Hepatocyte (in vitro differentiated cells): Measurements from ENCODE around the gene REPS2. TPM values are rescaled to one million over a fixed set of nuclear protein-coding genes. Genes with fewer than 3 reads are reported as not detected.
"Not testable (repeated sequence)": the region's sequence is repeated elsewhere in the genome, so short reads cannot be mapped to it uniquely, and the experiment has no call there.

ENCODE experiments used
- DNase-seq: peaks from one replicate; pipeline ENCODE4 v3.0.0-alpha.2; 2016; ENCODE audit warnings: low spot score
- H2AFZ ChIP-seq: fragments of 200-600 bp; sonication (generic); 2 replicates; pipeline ENCODE4 v1.6.0; 2016; ENCODE audit warnings: antibody characterized with exemption, mild to moderate bottlenecking
- H3K27ac ChIP-seq: fragments of 200-600 bp; sonication (generic); 2 replicates; pipeline ENCODE4 v1.5.1; 2016; ENCODE audit warnings: mild to moderate bottlenecking
- H3K27me3 ChIP-seq: fragments of 200-600 bp; sonication (generic); 2 replicates; pipeline ENCODE4 v1.6.1; 2016
- H3K36me3 ChIP-seq: fragments of 200-600 bp; sonication (generic); replicated peaks from 2 replicates; pipeline ENCODE4 v1.5.1; 2016; ENCODE audit warnings: low read depth; ENCODE audit not compliant: insufficient read depth
- H3K4me1 ChIP-seq: fragments of 200-600 bp; sonication (generic); 2 replicates; pipeline ENCODE4 v1.5.1; 2016; ENCODE audit warnings: mild to moderate bottlenecking, moderate library complexity; ENCODE audit not compliant: insufficient read depth
- H3K4me2 ChIP-seq: fragments of 200-600 bp; sonication (generic); 2 replicates; pipeline ENCODE4 v1.6.0; 2016
- H3K4me3 ChIP-seq: fragments of 200-600 bp; sonication (generic); 2 replicates; pipeline ENCODE4 v1.5.1; 2016; ENCODE audit warnings: mild to moderate bottlenecking
- H3K79me2 ChIP-seq: fragments of 200-600 bp; sonication (generic); 2 replicates; pipeline ENCODE4 v1.6.0; 2017; ENCODE audit warnings: mild to moderate bottlenecking
- H3K9me2 ChIP-seq: fragments of 200-600 bp; sonication (generic); replicated peaks from 2 replicates; pipeline ENCODE4 v1.6.0; 2017; ENCODE audit warnings: mild to moderate bottlenecking; ENCODE audit not compliant: insufficient read depth
- H3K9me3 ChIP-seq: fragments of 200-600 bp; sonication (generic); 2 replicates; pipeline ENCODE4 v1.5.1; 2016; ENCODE audit warnings: low read depth, mild to moderate bottlenecking
- H4K20me1 ChIP-seq: fragments of 200-600 bp; sonication (generic); 2 replicates; pipeline ENCODE4 v1.6.0; 2016; ENCODE audit warnings: mild to moderate bottlenecking; ENCODE audit not compliant: insufficient read depth, poor library complexity, severe bottlenecking
- EZH2 ChIP-seq: fragments of 200-600 bp; sonication (generic); IDR thresholded peaks from 2 replicates; pipeline ENCODE4 v1.6.1; 2016; ENCODE audit warnings: antibody characterized with exemption, mild to moderate bottlenecking, borderline replicate concordance
- EZH2phosphoT487 ChIP-seq: fragments of 200-600 bp; sonication (generic); IDR thresholded peaks from one replicate; pipeline ENCODE4 v1.6.1; 2018; ENCODE audit warnings: antibody characterized with exemption, mild to moderate bottlenecking, low read depth, moderate library complexity; ENCODE audit not compliant: unreplicated experiment, severe bottlenecking
- WGBS: methylation state at CpG from one replicate; pipeline ENCODE4 v1.1.6; 2016; ENCODE audit warnings: low lambda C conversion rate; ENCODE audit errors: missing lambda C conversion rate; 5-methylcytosine and 5-hydroxymethylcytosine counted together
- polyA plus RNA-seq: library from polyadenylated mRNA; unstranded; fragments of >200 nt; fragmentation: Nextera tagmentation; extraction: Ambion mirVana; gene quantifications from 2 replicates; pipeline ENCODE4 v1.2.1, GENCODE V29; 2016
- total RNA-seq: library from RNA; depleted of rRNA; stranded (reverse); fragments of >200 nt; gene quantifications from 2 replicates; pipeline ENCODE4 v1.2.3, GENCODE V29; 2014
- TF ChIP-seq, protein P1 (sequence below): fragments of 200-600 bp; sonication (generic); IDR thresholded peaks from 2 replicates; pipeline ENCODE4 v1.5.1; 2016; ENCODE audit warnings: antibody characterized with exemption, mild to moderate bottlenecking; ENCODE audit not compliant: poor library complexity

The REPS2 gene
- total and polyA plus RNA-seq, 2 experiments from 2014 or later, result 3.4 to 5.0 TPM

DNA sequence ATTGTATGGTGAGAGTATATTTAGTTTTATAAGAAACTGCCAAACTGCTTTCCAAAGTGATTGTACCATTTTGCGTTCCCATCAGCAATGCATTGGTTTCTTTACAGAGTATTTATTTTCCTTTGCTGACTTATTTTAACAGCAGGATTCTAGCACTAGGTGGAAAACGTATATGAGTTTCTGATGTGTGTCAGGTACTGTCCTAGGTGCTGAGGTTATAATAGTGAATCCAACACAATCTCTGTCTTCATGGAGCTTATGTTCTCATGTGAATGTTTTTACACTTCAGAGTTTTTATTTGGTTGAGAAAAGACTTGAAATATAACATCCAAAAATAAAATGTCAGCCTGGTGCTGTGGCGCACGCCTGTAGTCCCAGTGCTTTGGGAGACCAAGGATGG is 4.0 kb downstream of the REPS2 start:
- no peak for DNase-seq
- H3K9me3 ChIP-seq, result no peaks in the 10 kb centered on the region
- H3K27me3 ChIP-seq, result peaks cover 12% of the 10 kb centered on the region
- no peaks in the 10 kb centered on the region for H3K9me2 ChIP-seq
- whole genome bisulfite sequencing, result 76% methylated on average over 4 of the region's 4 CpGs
- no peak overlapping the region for H3K4me3 ChIP-seq
- no peaks in the 10 kb centered on the region for H3K4me1 ChIP-seq
- H2AFZ ChIP-seq, result no peak overlapping the region
- H4K20me1 ChIP-seq, result no peaks in the 10 kb centered on the region
- H3K27ac ChIP-seq, result no peak overlapping the region
- no peaks in the 10 kb centered on the region for H3K79me2 ChIP-seq
- TF ChIP-seq EZH2 (no peak), EZH2phosphoT487 (no peak)
- TF ChIP-seq, protein P1, sequence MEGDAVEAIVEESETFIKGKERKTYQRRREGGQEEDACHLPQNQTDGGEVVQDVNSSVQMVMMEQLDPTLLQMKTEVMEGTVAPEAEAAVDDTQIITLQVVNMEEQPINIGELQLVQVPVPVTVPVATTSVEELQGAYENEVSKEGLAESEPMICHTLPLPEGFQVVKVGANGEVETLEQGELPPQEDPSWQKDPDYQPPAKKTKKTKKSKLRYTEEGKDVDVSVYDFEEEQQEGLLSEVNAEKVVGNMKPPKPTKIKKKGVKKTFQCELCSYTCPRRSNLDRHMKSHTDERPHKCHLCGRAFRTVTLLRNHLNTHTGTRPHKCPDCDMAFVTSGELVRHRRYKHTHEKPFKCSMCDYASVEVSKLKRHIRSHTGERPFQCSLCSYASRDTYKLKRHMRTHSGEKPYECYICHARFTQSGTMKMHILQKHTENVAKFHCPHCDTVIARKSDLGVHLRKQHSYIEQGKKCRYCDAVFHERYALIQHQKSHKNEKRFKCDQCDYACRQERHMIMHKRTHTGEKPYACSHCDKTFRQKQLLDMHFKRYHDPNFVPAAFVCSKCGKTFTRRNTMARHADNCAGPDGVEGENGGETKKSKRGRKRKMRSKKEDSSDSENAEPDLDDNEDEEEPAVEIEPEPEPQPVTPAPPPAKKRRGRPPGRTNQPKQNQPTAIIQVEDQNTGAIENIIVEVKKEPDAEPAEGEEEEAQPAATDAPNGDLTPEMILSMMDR, result no peak
- H3K4me2 ChIP-seq, result no peak overlapping the region
- H3K36me3 ChIP-seq, result no peaks in the 10 kb centered on the region

DNA sequence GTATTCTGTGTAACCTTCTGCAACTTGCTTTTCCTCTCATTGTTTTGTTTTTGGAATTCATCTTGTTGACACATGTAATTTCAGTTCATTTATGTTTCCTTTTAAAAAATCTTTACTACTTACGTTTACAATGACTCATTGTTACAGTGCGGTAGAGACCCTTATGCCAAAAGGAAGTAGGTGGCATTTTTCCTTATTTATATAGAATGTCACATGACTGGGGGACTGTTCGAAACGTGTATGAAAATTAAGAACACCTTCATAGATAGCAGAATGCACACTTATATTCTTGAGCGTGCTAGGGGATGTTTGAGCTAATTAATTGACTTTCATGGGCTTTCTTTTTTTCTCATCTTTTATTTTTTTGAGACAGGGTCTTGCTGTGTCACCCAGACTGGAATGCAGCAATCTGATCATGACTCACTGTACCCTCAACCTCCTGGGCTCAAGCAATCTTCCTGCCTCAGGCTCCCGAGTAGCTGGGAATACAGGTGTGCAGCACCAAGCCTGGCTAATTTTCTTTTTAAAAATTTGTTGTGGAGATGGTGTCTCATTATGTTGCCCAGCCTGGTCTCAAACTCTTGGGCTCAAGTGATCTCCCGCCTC is 7.3 kb downstream of the REPS2 start:
- no peak for TF ChIP-seq EZH2
- TF ChIP-seq, protein P1, result no peak
- TF ChIP-seq EZH2phosphoT487, result no peak
- no peaks in the 10 kb centered on the region for H4K20me1 ChIP-seq
- H2AFZ ChIP-seq, result no peak overlapping the region
- no peaks in the 10 kb centered on the region for H3K36me3 ChIP-seq
- no peaks in the 10 kb centered on the region for H3K79me2 ChIP-seq
- no peaks in the 10 kb centered on the region for H3K4me1 ChIP-seq
- no peak for DNase-seq
- 71% methylated on average over 7 of the region's 7 CpGs for WGBS
- H3K27ac ChIP-seq, result no peak overlapping the region
- H3K27me3 ChIP-seq, result peaks cover 1% of the 10 kb centered on the region
- no peak overlapping the region for H3K4me2 ChIP-seq
- H3K4me3 ChIP-seq, result no peak overlapping the region
- H3K9me2 ChIP-seq, result no peaks in the 10 kb centered on the region
- H3K9me3 ChIP-seq, result no peaks in the 10 kb centered on the region

DNA sequence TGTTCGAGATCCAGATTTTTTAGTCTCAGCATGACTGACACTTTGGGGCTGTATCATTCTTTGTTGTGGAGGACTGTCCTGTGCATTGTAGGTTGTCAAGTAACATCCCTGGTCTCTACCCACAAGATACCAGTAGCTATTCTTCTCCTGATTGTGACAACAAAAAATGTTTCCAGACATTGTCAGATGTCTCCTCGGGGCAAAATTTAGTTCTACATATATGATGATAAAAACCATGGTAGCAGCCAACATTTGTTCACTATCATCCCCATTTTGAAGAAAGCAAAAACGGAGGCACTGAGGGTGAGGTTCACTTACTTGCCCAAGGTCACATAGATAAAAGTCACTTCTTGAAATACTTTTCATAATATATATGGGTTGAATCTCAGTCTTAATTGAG is 11.3 kb downstream of the REPS2 start:
- no peak overlapping the region for H3K4me3 ChIP-seq
- H3K4me1 ChIP-seq, result no peaks in the 10 kb centered on the region
- TF ChIP-seq, protein P1, result no peak
- TF ChIP-seq EZH2 (no peak), EZH2phosphoT487 (no peak)
- no peaks in the 10 kb centered on the region for H3K9me3 ChIP-seq
- WGBS, result 73% methylated on average over 3 of the region's 3 CpGs
- H3K27ac ChIP-seq, result no peak overlapping the region
- no peak for DNase-seq
- no peak overlapping the region for H2AFZ ChIP-seq
- no peaks in the 10 kb centered on the region for H3K79me2 ChIP-seq
- H3K4me2 ChIP-seq, result no peak overlapping the region
- no peaks in the 10 kb centered on the region for H3K9me2 ChIP-seq
- no peaks in the 10 kb centered on the region for H3K27me3 ChIP-seq
- no peaks in the 10 kb centered on the region for H3K36me3 ChIP-seq
- H4K20me1 ChIP-seq, result no peaks in the 10 kb centered on the region

DNA sequence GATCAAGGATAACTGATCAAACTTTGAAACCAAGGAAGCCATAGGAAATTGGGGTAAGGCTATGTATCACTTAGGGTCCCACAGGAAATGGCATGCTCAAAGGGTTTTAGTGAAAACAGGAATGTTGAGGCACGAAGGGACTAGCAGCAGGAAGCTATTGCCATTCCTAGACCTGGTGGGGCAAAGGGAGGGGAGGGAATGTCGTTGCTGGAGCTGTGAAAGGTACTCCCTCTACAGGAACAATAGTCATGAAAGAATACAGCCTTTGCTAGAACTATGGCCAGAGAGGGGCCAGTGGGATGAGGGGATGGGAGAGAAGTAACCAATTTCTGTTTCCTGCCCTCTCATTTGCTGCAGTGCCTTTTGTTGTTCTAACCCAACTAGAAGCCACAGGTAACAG is 11.9 kb downstream of the REPS2 start:
- 42% methylated on average over 2 of the region's 2 CpGs for WGBS
- Histone ChIP-seq H3K9me2 (no peaks in the 10 kb centered on the region), H3K4me3 (no peak overlapping the region), H3K4me2 (no peak overlapping the region), H3K27ac (no peak overlapping the region), H3K9me3 (no peaks in the 10 kb centered on the region), H2AFZ (no peak overlapping the region), H4K20me1 (no peaks in the 10 kb centered on the region), H3K36me3 (no peaks in the 10 kb centered on the region), H3K4me1 (no peaks in the 10 kb centered on the region), H3K79me2 (no peaks in the 10 kb centered on the region), H3K27me3 (no peaks in the 10 kb centered on the region)
- DNase-seq, result no peak
- TF ChIP-seq, protein P1, result no peak
- no peak for TF ChIP-seq EZH2phosphoT487
- no peak for TF ChIP-seq EZH2

DNA sequence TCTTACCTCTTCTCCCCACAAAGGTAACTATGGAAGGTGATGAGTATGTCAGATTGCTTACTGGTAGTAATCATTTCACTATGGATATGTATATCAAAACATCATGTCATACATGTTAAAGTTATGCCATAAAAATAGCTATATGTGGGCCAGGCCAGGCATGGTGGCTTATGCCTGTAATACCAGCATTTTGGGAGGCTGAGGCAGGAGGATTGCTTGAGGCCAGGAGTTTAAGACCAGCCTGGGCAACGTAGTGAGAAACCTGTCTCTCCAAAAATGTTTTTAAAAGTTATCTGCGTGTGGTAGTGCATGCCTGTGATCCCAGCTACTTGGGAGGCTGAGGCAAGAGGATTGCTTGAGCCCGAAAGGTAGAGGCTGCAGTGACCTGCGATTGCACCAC is 16.2 kb downstream of the REPS2 start:
- H3K9me3 ChIP-seq, H3K27me3 ChIP-seq, DNase-seq, H3K4me3 ChIP-seq, H3K27ac ChIP-seq, H3K79me2 ChIP-seq, H3K4me1 ChIP-seq, H3K36me3 ChIP-seq, H4K20me1 ChIP-seq, H3K4me2 ChIP-seq, H2AFZ ChIP-seq, H3K9me2 ChIP-seq: not testable (repeated sequence)
- WGBS, result 72% methylated on average over 4 of the region's 4 CpGs
